ENCODE measurements around the gene SHISA7. TPM values are rescaled to one million over a fixed set of nuclear protein-coding genes. Genes with fewer than 3 reads are reported as not detected.
A peak's percentile ranks its signal among the peaks of the same experiment; 100 is the strongest.
"Not testable (repeated sequence)": the region's sequence is repeated elsewhere in the genome, so short reads cannot be mapped to it uniquely, and the experiment has no call there.

The SHISA7 gene
- total RNA-seq, 1 donor from 2014 or later = 0.10 TPM

- Mint-ChIP-seq H3K4me1 (ENCODE audit: low read depth) (peaks cover 8% of the 10 kb centered on the region), H3K9me3 (ENCODE audit: low read depth) (no peaks in the 10 kb centered on the region), H3K27ac (no peak overlapping the region), H3K4me3 (ENCODE audit: low read depth) (no peak overlapping the region), H3K36me3 (ENCODE audit: insufficient read depth) (peaks cover 7% of the 10 kb centered on the region), H3K27me3 (peaks cover 27% of the 10 kb centered on the region)
- DNase-seq (ENCODE audit: low spot score, unreplicated experiment) = peak; percentile 45
- TF ChIP-seq, protein P1, sequence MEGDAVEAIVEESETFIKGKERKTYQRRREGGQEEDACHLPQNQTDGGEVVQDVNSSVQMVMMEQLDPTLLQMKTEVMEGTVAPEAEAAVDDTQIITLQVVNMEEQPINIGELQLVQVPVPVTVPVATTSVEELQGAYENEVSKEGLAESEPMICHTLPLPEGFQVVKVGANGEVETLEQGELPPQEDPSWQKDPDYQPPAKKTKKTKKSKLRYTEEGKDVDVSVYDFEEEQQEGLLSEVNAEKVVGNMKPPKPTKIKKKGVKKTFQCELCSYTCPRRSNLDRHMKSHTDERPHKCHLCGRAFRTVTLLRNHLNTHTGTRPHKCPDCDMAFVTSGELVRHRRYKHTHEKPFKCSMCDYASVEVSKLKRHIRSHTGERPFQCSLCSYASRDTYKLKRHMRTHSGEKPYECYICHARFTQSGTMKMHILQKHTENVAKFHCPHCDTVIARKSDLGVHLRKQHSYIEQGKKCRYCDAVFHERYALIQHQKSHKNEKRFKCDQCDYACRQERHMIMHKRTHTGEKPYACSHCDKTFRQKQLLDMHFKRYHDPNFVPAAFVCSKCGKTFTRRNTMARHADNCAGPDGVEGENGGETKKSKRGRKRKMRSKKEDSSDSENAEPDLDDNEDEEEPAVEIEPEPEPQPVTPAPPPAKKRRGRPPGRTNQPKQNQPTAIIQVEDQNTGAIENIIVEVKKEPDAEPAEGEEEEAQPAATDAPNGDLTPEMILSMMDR (IDR thresholded peaks at IDR 0.05; ENCODE audit: unreplicated experiment) = peak; percentile 7
Measured at GRCh38 chr19:55452749-55453346, 9.7 kb upstream of the SHISA7 start.

DNA sequence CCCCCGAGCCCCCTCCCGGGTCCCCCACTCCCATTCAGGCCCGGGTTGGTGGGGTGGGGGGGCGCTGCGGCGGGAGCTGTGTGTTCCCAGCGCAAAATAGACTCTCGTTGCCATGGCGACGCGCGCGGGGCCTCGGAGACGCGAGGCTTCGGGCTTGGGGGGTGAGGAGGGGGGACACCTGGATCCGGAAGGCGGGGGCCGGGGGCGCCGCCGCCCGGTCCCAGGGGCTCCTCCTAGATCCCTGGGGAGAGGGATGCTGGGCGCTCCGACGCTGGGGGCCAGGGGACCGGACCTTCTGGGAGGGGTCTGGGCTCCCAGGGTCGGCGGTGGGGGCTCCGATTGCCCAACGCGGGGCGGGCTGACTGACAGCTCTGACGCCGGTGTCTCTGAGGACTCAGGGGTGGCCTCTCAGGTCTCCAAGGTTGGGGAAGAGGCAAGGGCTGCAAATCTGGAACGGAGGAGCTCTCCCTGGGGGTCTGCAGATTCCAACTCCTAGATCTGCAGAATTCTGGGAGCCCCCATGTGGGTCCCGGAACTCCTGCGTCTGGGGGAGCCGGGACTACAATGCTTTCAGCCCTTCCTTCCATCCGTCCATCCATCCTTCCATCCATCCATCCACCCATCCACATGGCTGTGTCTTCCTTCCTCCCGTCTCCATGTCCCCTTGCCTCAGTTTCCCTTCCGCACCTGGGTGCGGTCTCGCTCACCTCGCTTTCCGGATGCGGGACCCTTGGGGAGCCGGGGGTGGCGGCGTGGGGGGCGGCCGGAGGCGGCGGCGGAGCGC lies 9.1 kb upstream of the SHISA7 start:
- Mint-ChIP-seq H3K36me3 (ENCODE audit: insufficient read depth) (peaks cover 7% of the 10 kb centered on the region), H3K4me3 (ENCODE audit: low read depth) (no peak overlapping the region), H3K27ac (no peak overlapping the region), H3K4me1 (ENCODE audit: low read depth) (peaks cover 8% of the 10 kb centered on the region), H3K9me3 (ENCODE audit: low read depth) (no peaks in the 10 kb centered on the region), H3K27me3 (peaks cover 27% of the 10 kb centered on the region)
- no peak for DNase-seq (ENCODE audit: low spot score, unreplicated experiment)
- TF ChIP-seq, protein P1 (IDR thresholded peaks at IDR 0.05; ENCODE audit: unreplicated experiment) = no peak

DNA sequence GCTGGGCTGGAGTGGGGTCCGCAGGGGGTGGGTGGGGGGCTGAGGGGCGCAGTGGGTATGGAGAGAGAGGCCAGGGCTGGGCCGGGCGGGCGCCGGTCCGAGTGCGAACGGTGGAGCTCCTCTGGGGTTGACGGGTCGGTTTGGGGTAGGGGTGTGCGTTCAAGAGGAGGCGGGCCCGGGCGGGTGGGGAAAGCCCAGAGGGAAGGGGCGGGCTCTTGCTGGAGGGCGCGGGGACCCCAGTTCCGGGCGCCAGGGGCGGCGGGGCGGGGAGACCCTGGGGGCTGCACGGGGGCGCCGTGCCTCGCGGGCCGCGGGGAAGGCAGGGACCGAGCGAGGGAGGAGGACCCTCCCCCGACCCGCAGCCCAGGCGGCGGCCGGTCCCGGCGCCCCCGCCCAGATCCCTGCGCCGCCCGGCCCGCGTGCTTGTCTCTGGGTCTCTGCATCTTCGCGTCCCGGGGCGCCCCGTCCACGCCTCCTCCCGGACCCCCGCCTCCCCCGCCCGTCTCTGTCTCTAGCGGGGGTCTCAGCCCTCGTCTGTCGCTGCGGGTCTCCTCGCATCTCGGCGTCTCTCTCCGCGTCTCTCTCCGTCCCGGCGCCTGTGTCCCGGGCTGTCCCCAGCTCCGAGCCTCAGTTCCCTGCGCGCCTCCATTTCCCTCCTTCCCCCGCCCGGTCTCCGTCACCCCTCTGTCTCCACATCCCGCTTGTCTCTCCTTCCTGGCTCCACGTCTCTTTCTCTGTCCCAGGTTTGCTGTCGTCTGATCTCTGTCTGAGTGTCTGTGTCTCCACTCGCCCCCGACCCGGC lies 8.3 kb upstream of the SHISA7 start:
- DNase-seq (ENCODE audit: low spot score, unreplicated experiment) = no peak
- peak overlapping the region; percentile 41 for H3K4me3 Mint-ChIP-seq (ENCODE audit: low read depth)
- H3K27me3 Mint-ChIP-seq = peaks cover 28% of the 10 kb centered on the region
- H3K36me3 Mint-ChIP-seq (ENCODE audit: insufficient read depth) = peaks cover 7% of the 10 kb centered on the region
- H3K9me3 Mint-ChIP-seq (ENCODE audit: low read depth) = no peaks in the 10 kb centered on the region
- H3K4me1 Mint-ChIP-seq (ENCODE audit: low read depth) = peaks cover 8% of the 10 kb centered on the region
- TF ChIP-seq, protein P1 (IDR thresholded peaks at IDR 0.05; ENCODE audit: unreplicated experiment) = no peak
- no peak overlapping the region for H3K27ac Mint-ChIP-seq

GRCh38 chr19:55449469-55449868 lies 6.4 kb upstream of the SHISA7 start:
- Mint-ChIP-seq H3K4me1 (ENCODE audit: low read depth) (peaks cover 8% of the 10 kb centered on the region), H3K4me3 (ENCODE audit: low read depth) (no peak overlapping the region), H3K9me3 (ENCODE audit: low read depth) (no peaks in the 10 kb centered on the region), H3K27ac (no peak overlapping the region), H3K27me3 (peaks cover 47% of the 10 kb centered on the region), H3K36me3 (ENCODE audit: insufficient read depth) (peaks cover 4% of the 10 kb centered on the region)
- TF ChIP-seq, protein P1 (IDR thresholded peaks at IDR 0.05; ENCODE audit: unreplicated experiment) = no peak
- DNase-seq (ENCODE audit: low spot score, unreplicated experiment) = no peak

DNA sequence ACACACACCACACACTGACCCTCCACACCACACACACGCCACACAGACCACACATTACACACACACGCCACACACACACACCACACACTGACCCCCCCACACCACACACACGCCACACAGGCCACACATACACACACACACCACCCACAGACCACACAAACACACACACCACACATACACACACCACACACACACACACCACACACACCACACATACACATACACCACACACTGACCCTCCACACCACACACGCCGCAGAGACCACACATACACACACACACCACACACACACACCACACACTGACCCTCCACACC lies 5.0 kb upstream of the SHISA7 start:
- H3K27me3 Mint-ChIP-seq = peaks cover 49% of the 10 kb centered on the region
- H3K4me3 Mint-ChIP-seq (ENCODE audit: low read depth); H3K4me1 Mint-ChIP-seq (ENCODE audit: low read depth); H3K27ac Mint-ChIP-seq; H3K9me3 Mint-ChIP-seq (ENCODE audit: low read depth); H3K36me3 Mint-ChIP-seq (ENCODE audit: insufficient read depth); DNase-seq (ENCODE audit: low spot score, unreplicated experiment): not testable (repeated sequence)
